GM18526 (cell line): ENCODE measurements around the gene SLC9A9.

Source experiments
- POLR2A ChIP-seq: IDR thresholded peaks from 3 replicates; pipeline ENCODE4 v1.6.1; 2011; ENCODE audit not compliant: insufficient read length; ENCODE audit errors: extremely low read depth

The SLC9A9 gene

DNA sequence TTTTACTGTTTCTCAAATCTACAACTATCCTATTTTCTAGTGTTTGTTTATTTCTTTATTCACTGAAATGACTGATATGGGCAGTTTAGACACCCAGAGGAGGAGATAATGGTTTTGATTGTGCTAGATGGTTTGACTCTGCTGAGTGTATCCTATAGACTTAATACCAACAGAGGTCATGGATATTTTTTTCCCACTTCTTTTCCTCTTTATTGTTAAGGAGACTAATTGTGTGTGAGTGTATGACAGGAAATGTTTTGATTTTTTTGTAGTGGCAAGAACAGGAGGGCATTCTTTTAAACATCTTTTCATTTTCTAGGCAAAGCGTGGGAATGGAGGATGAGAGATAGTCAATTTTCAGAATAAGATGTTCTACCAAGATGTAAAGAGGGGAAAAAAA, 505.2 kb downstream of the SLC9A9 start:
- no peak for TF ChIP-seq POLR2A

DNA sequence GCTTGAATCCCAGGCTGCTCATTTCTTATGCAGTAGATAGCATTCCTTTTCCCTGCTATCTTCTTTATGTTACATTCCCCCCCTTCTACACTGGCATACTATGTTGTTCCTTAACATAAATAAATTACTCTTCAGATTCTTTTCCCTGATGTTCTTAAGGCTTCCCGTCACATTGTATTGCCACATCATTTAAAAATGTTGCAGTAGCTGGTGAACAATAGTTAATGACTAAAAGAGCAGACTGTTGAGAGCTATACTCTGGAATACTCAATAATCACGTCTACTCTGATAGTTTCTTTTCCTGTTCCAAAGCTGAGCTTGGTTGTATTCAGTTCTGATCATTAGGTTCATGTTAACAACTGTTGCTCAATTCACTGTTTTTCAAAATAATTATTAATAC, 508.8 kb downstream of the SLC9A9 start:
- no peak for TF ChIP-seq POLR2A

DNA sequence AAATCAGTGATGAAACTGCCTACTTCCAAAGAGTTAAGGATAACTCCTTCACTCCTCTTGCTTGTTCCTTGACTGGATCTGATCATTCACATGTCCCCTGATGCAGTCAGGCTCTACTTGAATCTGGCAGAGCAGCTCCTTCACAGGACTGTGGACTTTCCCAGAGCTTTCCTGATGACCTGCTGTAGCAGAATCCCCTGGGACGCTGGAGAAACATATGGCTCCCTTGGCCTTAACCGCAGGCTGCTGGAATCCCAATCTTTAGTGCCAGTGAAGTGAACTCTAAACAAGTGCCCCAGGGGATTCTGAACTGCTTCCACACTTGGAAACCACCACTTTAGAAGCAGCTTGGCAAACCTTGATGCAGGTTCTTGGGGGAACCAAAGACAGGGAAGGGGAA, 510.9 kb downstream of the SLC9A9 start:
- TF ChIP-seq POLR2A, result no peak

DNA sequence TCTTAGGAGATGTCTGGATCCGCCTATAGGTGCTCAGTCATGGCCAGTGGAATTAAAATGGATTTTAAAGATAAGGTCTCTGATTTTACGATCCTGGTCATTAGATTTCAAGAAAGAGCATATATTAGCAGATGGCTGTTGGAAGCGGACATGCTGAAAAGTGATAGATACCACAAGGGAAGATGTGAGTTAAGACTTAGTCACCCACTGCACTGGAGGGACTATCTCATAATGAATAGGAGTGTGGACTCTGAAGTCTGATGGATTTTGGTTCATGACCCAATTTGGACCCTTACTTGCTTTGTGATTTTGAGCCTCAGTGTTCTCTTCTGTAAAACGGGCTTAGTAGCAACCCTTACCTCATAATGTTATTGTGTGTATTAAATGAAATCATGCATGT, 514.0 kb downstream of the SLC9A9 start:
- TF ChIP-seq POLR2A, result no peak

DNA sequence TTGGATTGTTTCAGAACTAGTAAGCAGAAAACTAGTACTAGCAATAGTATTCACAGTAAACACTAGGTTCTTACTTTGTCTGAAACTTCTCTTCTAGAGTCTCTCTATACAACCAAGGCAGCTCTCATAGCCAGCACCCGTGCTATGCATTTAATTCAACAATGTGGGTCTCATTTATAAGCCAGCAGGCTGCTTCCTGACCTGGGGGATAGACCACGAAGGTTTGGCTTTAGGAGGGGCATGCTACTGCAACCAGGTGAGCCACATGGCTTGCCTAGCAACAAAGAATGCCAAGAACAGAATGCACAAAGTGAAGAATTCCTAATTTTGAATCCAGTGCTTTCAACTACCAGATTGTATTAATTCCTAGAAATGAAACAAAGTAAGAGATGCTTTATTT, 514.9 kb downstream of the SLC9A9 start:
- no peak for TF ChIP-seq POLR2A

DNA sequence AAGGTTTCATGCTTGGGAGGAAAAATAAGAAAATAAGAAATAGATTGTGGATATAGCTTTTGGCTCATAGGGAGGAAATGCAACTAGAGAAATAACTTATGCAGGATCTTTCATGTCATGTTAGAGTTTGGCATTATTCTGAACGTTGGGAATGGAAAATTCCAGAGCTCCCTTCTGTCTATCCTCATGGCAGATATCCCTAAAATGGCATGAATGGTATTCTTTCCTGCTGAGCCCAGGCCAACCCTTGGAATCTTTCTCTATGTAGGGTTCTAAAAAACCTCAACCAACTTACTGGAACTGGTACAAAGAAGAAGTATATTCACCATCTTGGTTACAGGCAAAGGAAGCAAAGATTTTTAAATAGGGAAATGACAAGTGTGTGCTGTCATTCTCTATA, 516.2 kb downstream of the SLC9A9 start:
- no peak for TF ChIP-seq POLR2A

DNA sequence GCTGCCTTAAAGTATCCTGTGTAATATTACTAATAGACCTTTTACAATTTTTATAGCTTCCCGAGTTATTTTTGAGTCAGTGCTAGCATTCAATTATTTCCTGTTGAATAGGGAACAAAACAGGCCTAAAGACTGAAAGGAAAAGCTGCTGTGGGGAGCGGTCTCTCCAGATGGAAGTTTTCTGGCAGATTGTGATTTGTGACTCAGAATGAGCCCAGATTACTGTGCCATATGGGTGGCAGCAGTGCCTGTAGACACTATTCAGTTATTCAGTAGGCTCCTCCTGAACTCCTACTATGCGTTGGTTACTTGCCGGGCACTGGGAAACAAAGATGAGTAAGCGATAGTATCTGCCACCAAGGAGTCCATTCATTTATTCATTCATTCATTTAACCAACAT, 516.9 kb downstream of the SLC9A9 start:
- TF ChIP-seq POLR2A, result no peak

DNA sequence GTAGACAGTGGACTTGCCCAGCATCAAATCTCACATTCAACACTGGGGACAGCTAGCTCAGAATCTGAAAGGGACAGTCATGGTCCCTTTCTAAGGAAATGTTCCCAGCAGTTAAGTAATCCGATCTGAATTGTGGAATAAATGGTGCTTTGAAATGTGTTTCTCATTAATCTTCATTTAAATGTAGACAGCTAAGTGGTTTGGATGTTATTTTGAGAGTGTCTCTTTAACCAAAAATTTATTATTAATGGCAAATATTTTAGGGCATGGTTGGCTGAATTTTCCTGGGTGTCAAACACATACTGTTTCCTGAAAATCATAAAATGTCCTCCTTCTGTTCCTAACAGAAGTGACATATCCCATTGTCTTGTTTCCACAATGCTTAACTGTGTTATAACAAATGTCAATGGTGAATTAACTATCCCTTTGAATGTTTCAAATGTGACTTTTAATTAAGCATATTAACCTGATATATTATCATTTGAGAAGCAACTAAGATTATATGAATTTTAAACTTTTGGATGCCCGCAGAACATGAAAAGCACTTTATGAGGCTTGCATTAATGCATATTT, 517.9 kb downstream of the SLC9A9 start:
- no peak for TF ChIP-seq POLR2A

DNA sequence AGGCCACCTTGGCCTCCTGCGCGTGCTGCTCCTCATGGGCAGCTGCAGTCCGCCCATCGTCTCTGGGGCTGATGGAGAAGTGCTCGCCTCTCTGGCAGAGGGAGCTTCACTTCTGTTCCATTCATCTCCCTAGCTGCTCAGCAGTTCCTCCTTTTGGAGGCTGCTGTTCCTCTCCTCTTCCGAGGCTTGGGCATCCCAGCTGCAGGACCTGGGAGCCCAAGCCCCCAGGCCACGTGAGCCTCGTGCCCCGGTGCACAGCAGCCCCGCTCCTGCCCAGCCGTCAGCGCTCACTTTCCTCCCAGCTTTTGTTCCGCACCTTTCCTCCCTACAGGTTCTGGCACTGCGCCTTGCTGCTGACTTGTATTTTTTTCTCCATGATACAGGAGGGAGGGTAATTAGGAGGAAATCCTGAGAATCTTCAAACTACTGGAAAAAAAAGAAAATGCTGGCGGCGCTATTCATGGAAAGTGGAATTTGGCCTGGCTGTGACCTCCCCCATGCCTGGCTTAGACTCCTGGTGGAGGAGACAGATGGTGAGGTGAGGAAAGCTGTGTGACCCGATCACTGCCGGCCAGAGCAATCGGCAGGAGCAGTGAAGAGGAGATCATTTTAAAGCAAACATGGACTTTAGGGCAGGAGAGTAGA, 518.6 kb downstream of the SLC9A9 start:
- no peak for TF ChIP-seq POLR2A

DNA sequence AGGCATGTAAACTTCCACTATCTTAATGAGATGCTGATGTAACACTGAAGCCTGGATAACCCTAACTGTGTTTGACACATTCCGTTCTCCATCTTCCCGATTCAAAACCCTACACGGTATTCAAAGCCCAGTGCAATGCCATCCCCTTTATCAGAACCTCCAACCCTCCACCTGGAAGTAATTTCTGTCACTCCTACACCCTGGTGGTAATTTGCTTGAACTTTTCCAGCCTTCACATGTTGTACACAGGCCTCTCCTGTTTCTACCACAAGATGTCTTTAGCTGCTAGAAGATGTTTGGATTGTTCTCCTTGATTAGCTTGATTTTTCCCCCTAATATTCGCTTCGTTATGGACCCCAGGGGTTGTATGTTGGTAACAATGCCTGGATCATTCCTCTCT, 519.8 kb downstream of the SLC9A9 start:
- TF ChIP-seq POLR2A, result no peak

DNA sequence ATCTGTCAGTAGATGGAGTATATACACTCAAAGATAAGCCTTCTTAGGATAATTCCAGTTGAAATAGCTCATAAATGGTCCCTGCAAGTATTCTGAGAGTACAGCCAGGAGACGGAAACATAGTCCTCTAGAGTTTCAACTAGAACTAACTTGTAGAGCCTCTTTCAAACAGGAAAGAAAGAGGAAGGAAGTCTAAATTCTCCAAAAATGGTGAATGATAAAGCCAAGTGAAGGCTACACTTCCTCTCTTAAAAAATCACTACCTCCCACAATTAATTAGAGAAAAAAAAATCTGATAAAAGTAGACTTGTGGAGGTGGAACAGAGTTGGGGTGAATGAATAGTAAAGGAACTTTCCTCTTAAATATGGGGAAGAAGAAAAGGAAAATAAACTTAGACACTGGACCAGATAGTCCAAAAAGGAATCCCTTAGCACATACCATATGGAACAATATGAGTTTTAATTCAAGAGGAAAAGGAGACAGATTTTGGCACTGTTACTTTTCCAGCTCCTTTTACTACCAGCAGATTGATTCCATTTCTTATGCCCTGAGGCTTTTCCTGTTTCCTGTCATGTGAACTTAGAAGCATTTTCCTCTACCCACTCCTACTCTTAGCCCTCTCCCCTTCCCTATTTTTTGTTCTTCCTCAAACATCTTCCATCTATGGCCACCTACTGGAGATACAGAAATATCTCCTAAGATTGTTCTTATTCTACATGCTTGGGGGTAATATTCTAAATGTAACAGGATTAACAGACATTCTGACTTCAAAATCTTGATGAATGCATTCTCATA, 521.1 kb downstream of the SLC9A9 start:
- no peak for TF ChIP-seq POLR2A

DNA sequence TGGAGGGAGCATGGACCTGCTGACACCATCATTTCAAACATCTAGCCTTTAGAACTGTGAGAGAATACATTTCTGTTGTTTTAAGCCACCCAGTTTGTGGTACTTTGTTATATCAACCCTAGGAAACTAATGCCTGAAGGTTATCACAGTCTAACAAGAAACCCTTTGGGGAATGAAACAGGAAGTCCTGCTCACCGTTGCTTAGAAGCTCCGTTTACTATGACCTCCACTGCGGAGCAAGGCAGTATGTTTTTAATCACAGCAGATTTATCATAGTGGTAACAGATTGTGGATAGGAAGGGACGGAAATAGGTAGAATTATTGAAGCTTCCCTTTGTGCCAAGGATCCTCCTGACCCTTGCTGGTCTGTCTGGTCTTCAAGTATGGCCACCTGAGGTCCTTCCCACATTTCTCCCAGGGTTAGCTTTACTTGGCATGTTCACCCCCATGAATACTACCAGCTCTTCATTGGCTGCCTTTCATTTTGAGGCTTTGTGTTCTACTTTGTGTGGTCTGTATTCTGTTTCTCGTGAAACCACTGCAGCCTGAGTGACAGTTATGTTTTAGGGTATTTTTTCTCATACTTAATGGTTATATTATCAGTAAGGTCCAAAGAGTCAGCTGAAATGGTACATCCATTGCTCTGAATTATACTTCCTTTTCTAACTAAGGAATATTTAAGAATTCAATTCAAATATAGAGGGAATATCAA, 527.1 kb downstream of the SLC9A9 start:
- TF ChIP-seq POLR2A, result no peak

DNA sequence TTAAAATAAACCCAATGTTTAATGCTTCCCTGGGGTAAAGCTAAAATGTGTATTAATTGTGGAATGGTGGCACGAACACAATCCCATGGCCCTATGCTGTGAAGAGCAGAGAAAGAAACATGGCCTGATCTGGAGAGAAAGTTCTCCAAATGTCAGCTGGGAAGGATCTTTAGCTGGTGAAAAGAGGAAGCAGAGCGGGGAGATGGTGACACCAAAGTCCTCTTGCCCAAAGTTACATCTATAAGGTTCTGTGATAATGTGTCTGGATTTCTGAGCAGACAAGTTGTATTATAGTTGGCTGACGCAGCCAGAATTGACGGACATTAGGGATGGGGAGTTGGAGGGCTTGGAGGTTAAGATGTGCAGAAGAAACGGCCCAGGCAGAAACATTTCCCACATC, 532.5 kb downstream of the SLC9A9 start:
- TF ChIP-seq POLR2A, result no peak

DNA sequence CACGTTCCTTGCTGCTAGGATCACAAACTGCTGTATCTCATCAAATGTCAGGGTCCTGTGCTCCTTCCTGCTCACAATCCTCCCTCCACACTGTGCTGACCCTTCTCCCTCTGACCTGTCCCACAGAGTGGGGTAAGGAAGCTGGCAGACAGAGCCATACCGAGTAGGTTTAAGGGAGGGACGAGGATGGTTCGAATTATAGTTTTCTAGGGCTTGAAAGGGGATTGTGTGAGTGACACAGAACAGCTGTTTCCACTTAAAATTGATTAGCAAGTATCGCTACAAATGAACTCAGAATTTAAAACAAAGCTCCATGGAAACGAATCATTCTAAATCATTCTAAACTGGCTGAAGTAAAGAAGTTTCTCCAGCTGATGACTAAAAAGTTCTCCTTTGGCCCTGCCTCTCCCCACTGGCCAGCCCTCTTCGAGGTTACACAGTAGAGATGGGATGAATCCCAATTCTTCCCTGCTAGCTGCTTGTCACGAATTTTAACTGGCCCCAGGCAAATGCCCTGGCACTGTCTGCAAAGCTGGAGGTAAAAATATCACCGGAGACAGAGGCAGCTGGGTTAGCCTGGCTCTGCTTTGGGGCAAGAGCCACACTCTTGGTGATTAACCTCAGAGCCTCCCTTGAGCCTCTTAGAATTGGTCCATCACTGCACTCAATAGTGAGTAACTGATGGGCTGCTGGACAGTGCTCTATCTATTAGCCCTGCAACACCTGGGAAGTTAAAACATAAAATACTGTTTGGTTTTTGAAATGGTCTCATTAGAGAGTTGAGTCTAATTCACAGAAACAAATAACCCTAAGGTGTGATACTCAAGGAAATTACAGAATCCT, 533.8 kb downstream of the SLC9A9 start:
- no peak for TF ChIP-seq POLR2A

DNA sequence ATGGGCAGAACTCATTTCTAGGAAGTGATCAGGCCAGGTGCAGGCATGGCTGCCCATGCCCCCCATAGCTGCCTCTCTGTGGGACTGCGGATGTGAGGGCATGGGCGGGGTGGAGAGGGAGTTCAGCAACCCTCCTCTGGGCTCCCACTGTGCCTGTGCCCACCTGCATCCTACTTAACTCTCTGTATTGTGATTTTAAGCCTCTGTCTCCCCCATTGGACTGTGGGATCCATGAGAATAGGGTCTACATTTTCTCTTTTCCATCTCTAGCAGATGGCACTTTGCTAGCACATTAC, 534.4 kb downstream of the SLC9A9 start:
- TF ChIP-seq POLR2A, result no peak
